Activated CD8-positive, alpha-beta memory T cell treated with anti-CD3 and anti-CD28 coated beads for 4 hours (primary cell): ENCODE results near the gene TBL3.
A peak's percentile ranks its signal among the peaks of the same experiment; 100 is the strongest.

Experiments
- DNase-seq, 2 donors: peaks; one replicate each; pipeline ENCODE4 v3.0.0-alpha.2; 2020; ENCODE audit warnings: low read depth in 2 of 2

Gene TBL3

GRCh38 chr16:2016407-2016922 is 44.6 kb downstream of the TBL3 start:
- DNase-seq, result no peak

- no peak for DNase-seq
Measured at GRCh38 chr16:2019518-2019920, 47.7 kb downstream of the TBL3 start, which contains the start of gene NPW. TSS of gene NPW (plus strand) at chr16:2019785.

GRCh38 chr16:2019921-2020831 is 48.3 kb downstream of the TBL3 start:
- no peak for DNase-seq

- DNase-seq, result no peak
Measured at GRCh38 chr16:2022723-2023091, 50.9 kb downstream of the TBL3 start.

GRCh38 chr16:2023092-2024031 is 51.5 kb downstream of the TBL3 start:
- DNase-seq, result peak; percentile 84 to 92

- DNase-seq, result no peak
Measured at GRCh38 chr16:2024032-2024420, 52.2 kb downstream of the TBL3 start.

- no peak for DNase-seq
Measured at GRCh38 chr16:2025251-2025650, 53.4 kb downstream of the TBL3 start.

GRCh38 chr16:2025878-2026460 is 54.1 kb downstream of the TBL3 start:
- DNase-seq, result no peak

- no peak for DNase-seq
Measured at GRCh38 chr16:2026461-2027023, 54.7 kb downstream of the TBL3 start, which contains the start of gene NHERF2. TSS of gene NHERF2 (plus strand) at chr16:2026902. CDS start at chr16:2027006, 104 bp downstream.

- DNase-seq, result no peak
Measured at GRCh38 chr16:2027024-2028010, 55.5 kb downstream of the TBL3 start.

- DNase-seq, result no peak
Measured at GRCh38 chr16:2028146-2028545, 56.3 kb downstream of the TBL3 start.

- no peak for DNase-seq
Measured at GRCh38 chr16:2028620-2029220, 56.9 kb downstream of the TBL3 start.

- no peak for DNase-seq
Measured at GRCh38 chr16:2029350-2029749, 57.5 kb downstream of the TBL3 start.

- DNase-seq, result no peak
Measured at GRCh38 chr16:2030036-2030435, 58.2 kb downstream of the TBL3 start.

- DNase-seq, result no peak
Measured at GRCh38 chr16:2031081-2031577, 59.3 kb downstream of the TBL3 start.
